NCI-H1694 (cell line): ENCODE data around the gene KIAA0753.

ENCODE experiments used
- DNase-seq: peaks from one replicate; lab custom pipeline; 2025; lab: John Stamatoyannopoulos, UW

Gene KIAA0753

GRCh38 chr17:6641247-6641863 is 844 bp upstream of the KIAA0753 start:
- DNase-seq: no peak

- DNase-seq: peak; percentile 25
These were observed 650 bp downstream of the KIAA0753 start for GRCh38 chr17:6639586-6640535.

- DNase-seq: no peak
These were observed 1.4 kb downstream of the KIAA0753 start for GRCh38 chr17:6639014-6639585.

GRCh38 chr17:6638046-6638908 is 2.2 kb downstream of the KIAA0753 start:
- DNase-seq: no peak

GRCh38 chr17:6637458-6637840 is 3.1 kb downstream of the KIAA0753 start:
- DNase-seq: no peak

GRCh38 chr17:6636616-6637457 is 3.7 kb downstream of the KIAA0753 start:
- DNase-seq: no peak

- no peak for DNase-seq
These were observed 4.4 kb downstream of the KIAA0753 start for GRCh38 chr17:6636105-6636504.

GRCh38 chr17:6633263-6633662 is 7.2 kb downstream of the KIAA0753 start:
- DNase-seq: no peak

- no peak for DNase-seq
These were observed 8.0 kb downstream of the KIAA0753 start for GRCh38 chr17:6632530-6632929.

GRCh38 chr17:6630390-6630789 is 10.1 kb downstream of the KIAA0753 start:
- no peak for DNase-seq

GRCh38 chr17:6627019-6627418 is 13.5 kb downstream of the KIAA0753 start:
- no peak for DNase-seq

GRCh38 chr17:6626616-6627015 is 13.9 kb downstream of the KIAA0753 start:
- DNase-seq: no peak

- DNase-seq: no peak
These were observed 16.6 kb downstream of the KIAA0753 start for GRCh38 chr17:6623941-6624340.

- DNase-seq: no peak
These were observed 29.3 kb downstream of the KIAA0753 start for GRCh38 chr17:6611231-6611630.

- DNase-seq: no peak
These were observed 30.5 kb downstream of the KIAA0753 start for GRCh38 chr17:6610011-6610410.

- DNase-seq: no peak
These were observed 32.2 kb downstream of the KIAA0753 start for GRCh38 chr17:6608321-6608720.

- DNase-seq: no peak
These were observed 35.4 kb downstream of the KIAA0753 start for GRCh38 chr17:6605142-6605541.

- DNase-seq: no peak
These were observed 36.7 kb downstream of the KIAA0753 start for GRCh38 chr17:6603744-6604325.

- DNase-seq: no peak
These were observed 38.4 kb downstream of the KIAA0753 start for GRCh38 chr17:6602141-6602540.

GRCh38 chr17:6599364-6599763 is 41.1 kb downstream of the KIAA0753 start:
- no peak for DNase-seq

- DNase-seq: no peak
These were observed 42.8 kb downstream of the KIAA0753 start for GRCh38 chr17:6597727-6598126.
